GM19468 (cell line): ENCODE measurements around the gene MARCHF6.
A peak's percentile ranks its signal among the peaks of the same experiment; 100 is the strongest.

Experiments
- ATAC-seq: cut with Tn5 transposase; IDR thresholded peaks from one replicate; pipeline ENCODE4 v1.9.1; 2021; ENCODE audit warnings: mild to moderate bottlenecking, moderate library complexity, moderate number of reproducible peaks; ENCODE audit not compliant: unreplicated experiment; ENCODE audit errors: extremely low read depth

Gene MARCHF6

GRCh38 chr5:10321882-10322281 is 31.6 kb upstream of the MARCHF6 start:
- no peak for ATAC-seq

- no peak for ATAC-seq
Observed at GRCh38 chr5:10323588-10324488, 29.7 kb upstream of the MARCHF6 start.

GRCh38 chr5:10324518-10325370 is 28.8 kb upstream of the MARCHF6 start:
- ATAC-seq, result no peak

DNA sequence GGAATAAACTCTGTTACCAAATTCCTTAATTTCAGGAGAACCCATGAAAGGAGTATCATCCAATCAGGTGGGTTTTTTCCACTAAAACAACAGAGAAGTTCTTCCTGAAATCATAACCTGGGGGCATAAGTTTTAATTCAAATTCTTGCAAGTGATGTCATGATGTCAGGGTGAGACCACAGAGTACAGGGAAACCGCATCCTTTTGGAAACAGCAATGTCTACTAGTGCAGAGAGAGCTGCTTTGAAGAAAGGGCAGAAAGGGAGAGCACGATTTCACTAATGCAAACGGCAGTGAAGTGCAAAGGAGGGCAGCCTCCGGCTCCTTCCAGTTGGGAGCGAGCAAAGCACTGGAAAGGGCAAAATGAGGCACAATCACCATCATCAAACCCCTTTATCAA is 25.2 kb upstream of the MARCHF6 start:
- no peak for ATAC-seq

DNA sequence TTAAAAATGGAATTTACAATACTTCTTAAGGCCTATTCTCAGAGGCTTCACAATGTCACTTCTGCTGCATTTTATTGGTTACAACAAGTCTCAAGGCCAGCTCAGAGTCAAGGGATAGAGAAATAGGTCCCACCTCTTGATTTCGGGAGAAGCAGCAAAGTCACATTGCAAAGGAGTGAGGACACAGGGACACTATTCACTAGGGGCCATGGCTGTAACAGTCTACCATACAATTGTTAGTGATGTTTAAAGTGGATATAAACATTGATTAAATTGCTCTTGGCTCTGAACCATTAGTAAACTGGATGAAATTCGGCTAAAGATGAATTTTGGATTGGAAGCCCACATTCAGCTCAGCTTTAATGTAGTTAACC is 24.1 kb upstream of the MARCHF6 start:
- ATAC-seq, result no peak

DNA sequence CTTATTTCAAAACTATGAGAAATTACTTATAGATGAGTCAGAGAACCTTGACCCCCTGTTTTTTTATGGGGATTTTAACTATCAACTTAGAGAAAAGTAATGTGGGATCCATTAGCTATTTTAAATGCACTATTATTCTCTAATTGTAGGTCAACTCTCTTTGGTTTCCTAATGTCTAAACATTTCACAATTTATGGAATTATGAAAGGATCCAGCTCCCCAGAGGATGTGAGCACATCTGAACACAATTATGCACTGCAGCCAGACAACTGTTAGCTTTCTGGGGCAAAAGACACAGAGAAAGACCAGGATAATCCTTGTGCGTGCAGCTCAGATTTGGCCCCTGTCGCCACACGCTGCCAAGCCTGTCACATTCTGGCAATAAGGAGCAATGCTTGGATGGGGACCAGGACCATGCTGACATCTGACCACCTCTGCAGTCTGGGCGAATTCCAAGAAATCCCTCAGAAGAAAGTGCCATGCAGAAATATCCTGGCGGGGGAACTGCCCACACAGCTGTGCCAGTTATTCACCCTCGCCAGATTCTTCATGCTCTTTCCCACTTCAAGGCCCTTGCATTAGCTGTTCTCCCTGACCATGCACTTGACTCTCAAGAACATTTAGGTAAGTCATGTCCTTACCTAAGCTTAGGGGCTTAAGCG is 23.5 kb upstream of the MARCHF6 start:
- ATAC-seq, result no peak

DNA sequence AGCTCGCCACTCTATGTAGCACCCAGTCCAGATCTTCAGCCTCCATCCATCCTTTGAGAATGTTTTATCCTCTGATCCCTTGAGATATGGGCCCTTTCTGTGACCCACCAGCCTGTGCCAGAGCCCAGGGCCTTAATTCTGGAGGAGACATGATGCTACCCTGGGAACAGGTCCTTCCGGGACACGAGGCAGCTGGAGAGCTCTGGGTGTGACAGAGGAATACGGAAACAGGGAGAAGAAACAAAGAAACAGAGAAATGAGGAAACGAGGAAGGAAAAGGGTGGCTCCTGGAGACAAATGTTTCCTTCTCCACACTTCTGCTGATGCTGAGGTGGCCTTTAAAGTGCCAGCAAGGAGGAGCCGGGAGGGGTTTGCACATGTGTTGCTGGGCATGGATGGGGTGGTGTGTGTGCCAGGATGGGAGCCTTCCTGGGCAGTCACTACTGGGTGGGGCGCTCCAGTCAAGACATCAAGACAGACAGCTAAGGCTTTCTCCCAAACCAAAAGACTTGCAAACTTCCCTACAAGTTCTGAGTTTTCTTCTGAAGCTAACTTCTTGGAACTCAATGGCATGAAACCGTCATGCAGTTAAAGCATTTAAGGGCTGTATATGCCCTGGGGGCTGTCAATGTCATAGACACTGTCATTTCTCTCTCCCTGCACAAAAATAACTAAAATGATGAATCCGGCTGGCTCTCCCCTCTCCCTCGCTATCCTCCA is 22.8 kb upstream of the MARCHF6 start:
- ATAC-seq, result no peak

- no peak for ATAC-seq
Observed at GRCh38 chr5:10331341-10331796, 22.1 kb upstream of the MARCHF6 start.

DNA sequence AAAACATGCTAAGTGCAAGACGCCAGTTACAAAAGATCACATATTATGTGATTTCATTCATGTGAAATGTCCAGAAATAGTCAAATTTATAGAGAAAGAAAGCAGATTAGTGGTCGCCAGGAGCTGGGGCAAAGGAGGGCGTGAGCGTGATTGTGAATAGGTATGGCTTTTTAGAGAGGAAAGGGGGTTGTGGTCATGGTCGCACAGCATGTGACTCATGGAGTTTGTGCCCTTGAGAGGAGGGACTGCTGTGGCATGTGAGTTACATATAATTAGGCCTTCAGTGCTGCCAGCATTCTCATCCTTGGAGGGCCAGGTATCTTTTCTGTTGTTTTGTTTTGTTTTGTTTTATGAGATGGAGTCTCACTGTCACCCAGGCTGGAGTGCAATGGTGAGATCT is 21.2 kb upstream of the MARCHF6 start:
- ATAC-seq, result no peak

GRCh38 chr5:10333154-10334006 is 20.1 kb upstream of the MARCHF6 start:
- ATAC-seq, result peak; percentile 80

GRCh38 chr5:10334831-10335230 is 18.7 kb upstream of the MARCHF6 start:
- no peak for ATAC-seq

- no peak for ATAC-seq
Observed at GRCh38 chr5:10335711-10336470, 17.6 kb upstream of the MARCHF6 start.

DNA sequence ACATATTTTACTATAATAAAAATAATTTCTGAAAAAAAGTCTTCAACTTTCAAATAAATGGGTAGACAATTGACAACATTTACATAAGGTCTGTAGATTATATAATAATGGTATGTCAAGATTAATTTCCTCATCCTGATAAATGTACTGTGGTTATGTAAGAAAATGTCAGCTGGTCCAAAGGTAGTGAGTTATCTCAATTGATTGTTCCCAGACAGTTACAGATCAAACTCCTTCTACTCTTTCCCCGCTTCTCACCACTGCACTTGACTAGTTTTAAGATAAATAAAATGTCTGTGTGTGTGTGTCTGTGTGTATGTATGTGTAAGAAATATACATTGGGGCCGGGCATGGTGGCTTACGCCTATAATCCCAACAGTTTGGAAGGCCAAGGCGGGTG is 16.4 kb upstream of the MARCHF6 start:
- ATAC-seq, result no peak

GRCh38 chr5:10337986-10338385 is 15.5 kb upstream of the MARCHF6 start:
- no peak for ATAC-seq

DNA sequence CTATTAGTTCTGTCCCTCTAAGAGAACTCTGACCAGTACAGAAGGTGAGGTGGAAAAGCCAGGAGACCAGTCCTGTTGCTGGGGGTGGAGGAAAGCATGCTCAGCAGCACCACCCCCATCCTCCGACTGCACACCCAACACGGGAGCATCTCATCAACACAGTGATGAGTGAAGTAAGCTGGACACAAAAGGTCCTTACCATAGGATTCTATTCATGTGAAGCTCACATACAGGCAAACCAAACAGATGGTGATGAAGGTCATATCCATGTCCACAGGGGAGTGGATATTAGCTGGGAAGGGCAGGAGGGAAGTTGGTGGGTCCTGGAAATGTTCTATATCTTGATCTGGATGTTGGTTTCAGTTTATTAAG is 14.8 kb upstream of the MARCHF6 start:
- ATAC-seq, result no peak

DNA sequence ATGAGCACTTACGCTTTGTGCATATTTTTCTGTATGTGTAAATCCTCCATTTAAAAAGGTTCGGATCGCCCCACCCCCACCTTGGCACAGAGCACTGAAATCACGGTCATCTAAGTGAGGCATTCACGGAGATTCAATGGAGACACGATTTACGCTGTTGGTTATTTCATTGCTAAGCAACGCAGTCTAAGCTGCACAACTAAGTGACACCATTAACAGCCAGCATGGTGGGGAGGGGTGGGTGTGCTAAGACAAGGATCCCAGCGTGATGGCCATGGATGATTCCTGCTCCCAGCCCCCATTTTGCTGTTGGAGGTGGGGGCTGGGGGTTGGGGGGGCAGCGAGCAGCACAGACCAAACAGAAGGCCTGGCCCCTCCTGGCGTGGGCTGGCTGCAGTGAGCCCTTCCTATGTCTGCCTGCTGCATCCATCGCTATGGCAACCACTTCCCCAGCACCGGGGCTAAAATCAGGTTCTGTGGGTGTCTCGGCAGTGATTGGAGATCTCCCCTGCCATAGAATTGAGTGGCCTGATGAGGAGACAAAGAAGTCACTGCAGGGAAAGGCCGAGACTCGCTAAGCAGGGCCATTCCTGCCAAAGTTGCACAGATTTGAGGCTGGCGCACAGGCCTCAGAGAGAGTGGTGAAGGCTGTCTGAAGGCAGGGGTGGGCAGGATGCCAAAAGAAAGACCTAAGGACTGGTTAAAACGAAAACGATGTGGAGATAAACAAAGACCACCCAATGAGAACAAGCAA is 14.3 kb upstream of the MARCHF6 start:
- ATAC-seq, result no peak

GRCh38 chr5:10339958-10340357 is 13.5 kb upstream of the MARCHF6 start:
- no peak for ATAC-seq

DNA sequence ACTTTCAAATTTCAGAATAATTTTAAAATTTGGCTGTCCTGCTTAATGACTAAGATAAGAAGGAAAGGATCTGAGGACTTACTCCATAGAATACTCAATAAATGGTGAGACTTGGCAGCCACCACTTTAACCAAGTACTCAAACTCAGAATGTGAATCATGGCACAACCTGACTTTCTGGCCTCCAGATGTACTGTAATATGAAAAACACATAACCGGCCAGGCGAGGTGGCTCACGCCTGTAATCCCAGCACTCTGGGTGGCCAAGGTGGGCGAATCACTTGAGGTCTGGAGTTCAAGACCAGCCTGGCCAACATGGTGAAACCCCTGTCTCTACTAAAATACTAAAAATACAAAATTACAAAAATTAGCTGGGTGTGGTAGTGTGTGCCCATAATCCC is 10.0 kb upstream of the MARCHF6 start:
- ATAC-seq, result no peak
